DOHH2 (cell line): ENCODE results near the gene ZNF185.

Experiments used
- H3F3A ChIP-seq: fragments of 200-600 bp; sonication (generic), shearing (Covaris generic); 2 replicates; pipeline ENCODE4 v1.6.0; 2016; ENCODE audit warnings: antibody characterized with exemption, mild to moderate bottlenecking; ENCODE audit not compliant: control insufficient read depth, insufficient read depth
- H3K27ac ChIP-seq: fragments of 200-600 bp; sonication (generic); 2 replicates; pipeline ENCODE4 v1.5.1; 2014; ENCODE audit warnings: low read depth, mild to moderate bottlenecking, low read length, moderate library complexity
- H3K27me3 ChIP-seq: fragments of 200-600 bp; sonication (generic); 2 replicates; pipeline ENCODE4 v1.6.1; 2014; ENCODE audit warnings: mild to moderate bottlenecking, low read length, mixed read lengths; ENCODE audit not compliant: control insufficient read depth
- H3K36me3 ChIP-seq: fragments of 200-600 bp; sonication (generic); 2 replicates; pipeline ENCODE4 v1.6.1; 2014; ENCODE audit warnings: mild to moderate bottlenecking, low read length, moderate library complexity, mixed read lengths; ENCODE audit not compliant: control insufficient read depth
- H3K4me1 ChIP-seq: fragments of 200-600 bp; sonication (generic); 2 replicates; pipeline ENCODE4 v1.6.1; 2014; ENCODE audit warnings: mild to moderate bottlenecking, low read length, mixed read lengths; ENCODE audit not compliant: control insufficient read depth
- H3K4me2 ChIP-seq: fragments of 200-600 bp; sonication (generic); 2 replicates; pipeline ENCODE4 v1.6.0; 2014; ENCODE audit warnings: mild to moderate bottlenecking, low read length, moderate library complexity
- H3K4me3 ChIP-seq: fragments of 200-600 bp; sonication (generic); 2 replicates; pipeline ENCODE4 v1.5.1; 2014; ENCODE audit warnings: mild to moderate bottlenecking, low read length, mixed read lengths
- H3K79me2 ChIP-seq: fragments of 200-600 bp; sonication (generic); 2 replicates; pipeline ENCODE4 v1.6.1; 2014; ENCODE audit warnings: mild to moderate bottlenecking, low read length, mixed read lengths; ENCODE audit not compliant: control insufficient read depth
- H3K9me2 ChIP-seq: fragments of 200-600 bp; sonication (generic); replicated peaks from 2 replicates; pipeline ENCODE4 v1.6.1; 2014; ENCODE audit warnings: mild to moderate bottlenecking, low read length, mixed read lengths; ENCODE audit not compliant: control insufficient read depth
- H3K9me3 ChIP-seq: fragments of 200-600 bp; sonication (generic); 2 replicates; pipeline ENCODE4 v1.6.1; 2014; ENCODE audit warnings: antibody characterized with exemption, low read length, mixed read lengths; ENCODE audit not compliant: control insufficient read depth, insufficient read depth
- H4K20me1 ChIP-seq: fragments of 200-600 bp; sonication (generic); 2 replicates; pipeline ENCODE4 v1.6.0; 2014; ENCODE audit warnings: low read depth, mild to moderate bottlenecking, antibody characterized with exemption, low read length, moderate library complexity; ENCODE audit not compliant: control insufficient read depth, insufficient read depth
- CTCF ChIP-seq: fragments of 200-600 bp; sonication (generic); IDR thresholded peaks from one replicate; pipeline ENCODE4 v1.5.1; 2014; ENCODE audit warnings: antibody characterized with exemption, mild to moderate bottlenecking, low read depth, low read length; ENCODE audit not compliant: poor library complexity, severe bottlenecking
- EZH2phosphoT487 ChIP-seq: fragments of 200-600 bp; sonication (generic); IDR thresholded peaks from 2 replicates; pipeline ENCODE4 v1.6.1; 2017; ENCODE audit warnings: borderline replicate concordance, mild to moderate bottlenecking, antibody characterized with exemption, low read length, moderate library complexity, mixed read lengths

ZNF185 gene

GRCh38 chrX:152904151-152905080 is 6.5 kb downstream of the ZNF185 start:
- Histone ChIP-seq H3K27me3 (no peaks in the 10 kb centered on the region), H4K20me1 (no peaks in the 10 kb centered on the region), H3K4me2 (no peak overlapping the region), H3K79me2 (no peaks in the 10 kb centered on the region), H3K36me3 (no peaks in the 10 kb centered on the region), H3K9me3 (no peaks in the 10 kb centered on the region), H3K4me1 (no peaks in the 10 kb centered on the region), H3K27ac (no peak overlapping the region), H3F3A (no peaks in the 10 kb centered on the region), H3K4me3 (no peak overlapping the region), H3K9me2 (no peaks in the 10 kb centered on the region)
- no peak for TF ChIP-seq EZH2phosphoT487
- TF ChIP-seq CTCF: peak; percentile 69

- Histone ChIP-seq H3F3A (no peaks in the 10 kb centered on the region), H3K27me3 (no peaks in the 10 kb centered on the region), H3K9me2 (no peaks in the 10 kb centered on the region), H3K4me3 (no peak overlapping the region), H4K20me1 (no peaks in the 10 kb centered on the region), H3K79me2 (no peaks in the 10 kb centered on the region), H3K9me3 (no peaks in the 10 kb centered on the region), H3K4me2 (no peak overlapping the region), H3K4me1 (no peaks in the 10 kb centered on the region), H3K27ac (no peak overlapping the region), H3K36me3 (no peaks in the 10 kb centered on the region)
- TF ChIP-seq EZH2phosphoT487: no peak
- no peak for TF ChIP-seq CTCF
These were observed 7.2 kb downstream of the ZNF185 start for GRCh38 chrX:152905081-152905420.

GRCh38 chrX:152907084-152907651 is 9.3 kb downstream of the ZNF185 start:
- TF ChIP-seq EZH2phosphoT487 (no peak), CTCF (no peak)
- no peaks in the 10 kb centered on the region for H3K79me2 ChIP-seq
- H3K27me3 ChIP-seq: no peaks in the 10 kb centered on the region
- H3K27ac ChIP-seq: no peak overlapping the region
- H3K4me3 ChIP-seq: no peak overlapping the region
- no peak overlapping the region for H3K4me2 ChIP-seq
- H3F3A ChIP-seq: no peaks in the 10 kb centered on the region
- no peaks in the 10 kb centered on the region for H3K9me3 ChIP-seq
- no peaks in the 10 kb centered on the region for H3K9me2 ChIP-seq
- no peaks in the 10 kb centered on the region for H4K20me1 ChIP-seq
- H3K36me3 ChIP-seq: no peaks in the 10 kb centered on the region
- no peaks in the 10 kb centered on the region for H3K4me1 ChIP-seq
